ENCODE data around the gene LIPG. TPM values are rescaled to one million over a fixed set of nuclear protein-coding genes. Genes with fewer than 3 reads are reported as not detected.
"Not testable (repeated sequence)": the region's sequence is repeated elsewhere in the genome, so short reads cannot be mapped to it uniquely, and the experiment has no call there.

Gene LIPG
- not detected in 2 replicates for total RNA-seq

GRCh38 chr18:49561289-49562193 is at the start of gene LIPG:
Gene LIPG, plus strand, starts transcription at chr18:49562057. Its CDS starts 252 bp downstream, at chr18:49562309.
- intact Hi-C loops (cut with micrococcal nuclease) = loop anchor here (1.0 to 5.0 kb wide), 4 partner anchors 69 to 884 kb away; partner anchors contain the start of genes CFAP53 and RPL17

- intact Hi-C loops (cut with micrococcal nuclease) = loop anchor here (5.0 kb wide), 1 partner anchor 689 kb away; no protein-coding TSS in a partner anchor
Measured at GRCh38 chr18:49512876-49513275, 49.0 kb upstream of the LIPG start.

GRCh38 chr18:49514577-49514976 is 47.3 kb upstream of the LIPG start:
- intact Hi-C loops (cut with micrococcal nuclease) = loop anchor here (5.0 kb wide), 1 partner anchor 688 kb away; no protein-coding TSS in a partner anchor

- intact Hi-C loops (cut with micrococcal nuclease) = not testable (repeated sequence)
Measured at GRCh38 chr18:49515003-49515402, 46.9 kb upstream of the LIPG start.

GRCh38 chr18:49515516-49515915 is 46.3 kb upstream of the LIPG start:
- intact Hi-C loops (cut with micrococcal nuclease) = no loop called here

- intact Hi-C loops (cut with micrococcal nuclease) = no loop called here
Measured at GRCh38 chr18:49517483-49517882, 44.4 kb upstream of the LIPG start.

GRCh38 chr18:49519101-49519971 is 42.5 kb upstream of the LIPG start:
- intact Hi-C loops (cut with micrococcal nuclease) = no loop called here

- intact Hi-C loops (cut with micrococcal nuclease) = no loop called here
Measured at GRCh38 chr18:49520661-49521145, 41.2 kb upstream of the LIPG start.

GRCh38 chr18:49521216-49521835 is 40.5 kb upstream of the LIPG start:
- intact Hi-C loops (cut with micrococcal nuclease) = no loop called here

GRCh38 chr18:49523580-49524093 is 38.2 kb upstream of the LIPG start:
- intact Hi-C loops (cut with micrococcal nuclease) = not testable (repeated sequence)

- intact Hi-C loops (cut with micrococcal nuclease) = no loop called here
Measured at GRCh38 chr18:49524349-49524748, 37.5 kb upstream of the LIPG start.

GRCh38 chr18:49524951-49525350 is 36.9 kb upstream of the LIPG start:
- intact Hi-C loops (cut with micrococcal nuclease) = no loop called here

- intact Hi-C loops (cut with micrococcal nuclease) = no loop called here
Measured at GRCh38 chr18:49525981-49526380, 35.9 kb upstream of the LIPG start.

GRCh38 chr18:49527631-49528327 is 34.1 kb upstream of the LIPG start:
- intact Hi-C loops (cut with micrococcal nuclease) = no loop called here

- intact Hi-C loops (cut with micrococcal nuclease) = no loop called here
Measured at GRCh38 chr18:49529596-49529995, 32.3 kb upstream of the LIPG start.

GRCh38 chr18:49531678-49532153 is 30.1 kb upstream of the LIPG start:
- intact Hi-C loops (cut with micrococcal nuclease) = no loop called here

- intact Hi-C loops (cut with micrococcal nuclease) = no loop called here
Measured at GRCh38 chr18:49534846-49535601, 26.8 kb upstream of the LIPG start.

GRCh38 chr18:49537232-49537896 is 24.5 kb upstream of the LIPG start:
- intact Hi-C loops (cut with micrococcal nuclease) = no loop called here

- intact Hi-C loops (cut with micrococcal nuclease) = no loop called here
Measured at GRCh38 chr18:49544362-49544761, 17.5 kb upstream of the LIPG start.

Measured in T-helper 1 cell treated with Interleukin-12 subunit alpha and Interleukin-12 subunit beta and Interleukin-4 antibody, amounts not matched to agents 30 ng/mL and 1 ng/mL, for 36 hours (primary cell).